SKM-1 treated with dmso at 0.1 percent for 144 hours (cell line): ENCODE results near the gene MICAL2.

Experiments
- DNase-seq: peaks from one replicate; lab custom pipeline; 2025; ENCODE audit not compliant: unreplicated experiment; lab: John Stamatoyannopoulos, UW

The MICAL2 gene

DNA sequence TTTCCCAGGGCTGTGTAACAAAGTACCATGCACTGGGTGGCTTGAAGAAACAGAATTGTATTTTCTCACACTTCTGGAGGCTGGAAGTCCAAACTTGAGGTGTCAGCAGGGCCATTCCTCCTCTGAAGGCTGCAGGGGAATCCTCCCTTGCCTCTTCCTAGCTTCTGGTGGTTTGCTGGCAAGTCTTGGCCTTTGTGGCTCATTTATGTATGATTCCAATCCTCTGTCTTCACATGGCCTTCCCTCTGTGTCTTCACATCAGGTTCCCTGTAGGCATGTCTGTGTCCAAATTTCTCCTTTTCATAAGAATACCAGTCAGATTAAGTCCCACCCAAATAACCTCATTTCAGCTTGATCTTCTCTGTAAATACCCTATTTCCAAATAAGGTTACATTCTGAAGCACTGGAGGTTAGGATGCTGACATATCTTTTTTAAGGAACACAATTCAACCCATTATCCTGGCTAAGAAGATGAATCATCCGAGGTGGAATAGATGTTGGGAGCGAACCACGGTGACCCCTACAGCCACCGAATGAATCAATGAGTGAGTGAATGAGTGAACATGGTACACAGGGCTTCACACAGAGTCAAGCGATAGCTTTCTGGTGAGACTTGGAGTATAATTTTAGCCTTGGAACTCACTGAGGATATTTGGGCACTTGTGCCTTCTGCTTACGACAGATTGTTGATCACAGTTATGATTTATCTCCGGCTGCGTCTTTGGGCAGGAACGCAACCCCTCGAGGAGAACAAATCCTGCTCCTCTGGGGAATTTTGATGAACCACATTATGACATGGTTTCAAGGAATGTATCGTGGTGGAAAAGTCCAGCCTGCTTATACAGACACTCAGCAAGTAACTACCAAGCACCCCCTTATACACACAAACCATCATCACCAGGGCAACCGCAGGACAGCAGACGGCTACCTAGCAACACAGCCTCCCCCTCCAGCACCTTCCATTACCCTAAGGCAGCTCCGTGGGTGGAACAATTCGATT lies 34.3 kb upstream of the MICAL2 start:
- no peak for DNase-seq

DNA sequence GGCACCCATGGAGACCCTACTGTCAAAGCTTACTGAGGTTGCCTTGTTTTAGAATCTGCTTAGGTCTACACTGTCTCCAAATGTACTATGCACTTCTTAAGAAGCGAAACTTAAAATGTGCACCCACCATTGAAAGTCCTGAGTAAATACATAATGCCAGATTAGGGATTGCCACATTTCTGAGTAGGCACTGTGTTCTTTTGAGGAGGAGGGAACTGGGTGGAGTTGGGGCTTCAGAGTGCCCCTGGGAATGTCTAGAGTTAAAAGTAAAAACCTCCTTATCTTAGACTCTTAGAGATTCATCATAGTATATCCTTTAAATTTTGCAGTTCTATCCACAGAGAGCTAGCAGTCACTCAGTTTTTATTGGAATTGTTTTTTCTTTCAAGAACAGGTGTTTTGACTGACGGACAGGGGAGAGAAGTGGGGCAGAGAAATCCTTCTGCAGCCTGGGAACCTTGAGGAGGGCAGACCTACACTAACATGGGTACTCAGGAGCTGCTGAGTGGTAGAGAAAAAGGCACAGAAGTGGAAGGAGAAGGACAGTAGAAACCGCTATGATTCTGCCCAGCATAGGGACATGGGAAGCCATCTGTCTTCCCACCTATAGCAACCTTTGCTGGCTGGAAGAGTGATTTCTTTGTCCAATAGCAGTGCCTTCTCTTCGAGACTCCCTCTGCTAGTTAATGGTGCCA lies 33.4 kb upstream of the MICAL2 start:
- no peak for DNase-seq

DNA sequence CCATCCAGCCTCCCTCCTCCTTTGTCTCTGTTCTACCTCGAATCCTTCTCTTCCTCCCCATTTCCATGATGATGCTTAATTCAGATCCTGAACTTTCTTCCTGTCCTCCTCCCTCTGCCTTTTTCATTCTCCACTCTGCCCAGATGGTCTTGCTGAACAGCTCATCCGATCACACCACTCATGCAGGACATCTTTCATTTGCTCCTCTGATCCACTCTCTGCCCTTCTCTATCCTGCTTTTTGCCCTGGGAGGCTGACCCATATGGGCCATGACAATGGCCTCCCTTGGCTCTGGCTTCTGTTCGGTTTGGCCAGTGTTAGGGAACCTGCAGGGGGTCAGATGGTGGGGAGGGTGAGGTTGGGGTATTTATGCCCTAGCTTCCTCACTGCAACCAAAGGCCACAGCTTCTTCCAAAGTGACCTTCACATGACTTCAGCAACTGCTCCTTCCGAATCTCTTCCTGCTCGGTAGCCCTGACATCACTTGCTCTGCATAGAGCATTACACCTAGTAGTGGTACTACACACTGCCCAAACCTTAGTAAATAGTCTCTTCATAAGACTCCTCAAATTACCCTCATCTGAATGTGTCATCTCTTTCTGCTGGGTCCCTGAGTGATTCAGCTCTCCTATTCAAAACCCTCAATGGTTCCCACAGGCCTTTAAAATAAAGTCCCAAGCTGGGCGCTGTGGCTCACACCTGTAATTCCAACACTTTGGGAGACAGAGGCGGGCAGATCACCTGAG lies 32.7 kb upstream of the MICAL2 start:
- no peak for DNase-seq

DNA sequence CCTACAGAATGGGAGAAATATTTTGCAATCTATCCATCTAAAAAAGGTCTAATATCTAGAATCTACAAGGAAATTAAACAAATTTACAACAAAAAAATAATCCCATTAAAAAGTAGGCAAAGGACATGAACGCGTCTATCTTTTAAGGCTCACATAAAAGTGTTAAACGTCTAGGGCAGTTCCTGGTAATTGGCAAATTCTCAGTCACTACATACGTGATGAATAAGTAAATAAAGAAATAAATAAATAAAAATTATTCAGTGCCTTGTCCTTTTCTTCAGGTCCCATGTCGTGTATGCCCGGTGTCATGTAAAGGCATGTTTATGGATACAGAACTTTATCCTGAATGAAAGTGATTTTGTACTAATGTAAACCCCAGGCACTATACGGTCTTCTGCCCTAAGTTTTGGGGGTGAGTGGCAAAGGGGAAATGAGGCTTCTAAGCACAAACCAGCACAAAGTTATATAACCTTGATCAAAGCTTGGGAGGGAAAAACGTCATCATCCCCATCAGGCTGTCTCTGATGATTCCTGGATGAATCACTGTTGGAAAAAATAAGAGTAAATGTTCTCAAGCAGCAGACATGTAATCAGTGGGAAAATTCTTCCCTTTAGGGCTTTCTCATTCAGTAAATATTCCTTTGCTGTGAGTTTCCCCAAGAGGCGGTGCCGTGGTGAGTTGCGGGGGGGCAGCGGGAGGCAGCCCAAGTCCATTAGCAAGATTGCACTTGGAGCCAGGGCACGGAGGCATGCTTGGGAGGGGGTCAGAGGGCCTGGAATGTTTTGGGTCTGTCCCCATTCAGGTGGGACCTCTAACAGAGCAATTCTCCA lies 30.4 kb upstream of the MICAL2 start:
- no peak for DNase-seq

DNA sequence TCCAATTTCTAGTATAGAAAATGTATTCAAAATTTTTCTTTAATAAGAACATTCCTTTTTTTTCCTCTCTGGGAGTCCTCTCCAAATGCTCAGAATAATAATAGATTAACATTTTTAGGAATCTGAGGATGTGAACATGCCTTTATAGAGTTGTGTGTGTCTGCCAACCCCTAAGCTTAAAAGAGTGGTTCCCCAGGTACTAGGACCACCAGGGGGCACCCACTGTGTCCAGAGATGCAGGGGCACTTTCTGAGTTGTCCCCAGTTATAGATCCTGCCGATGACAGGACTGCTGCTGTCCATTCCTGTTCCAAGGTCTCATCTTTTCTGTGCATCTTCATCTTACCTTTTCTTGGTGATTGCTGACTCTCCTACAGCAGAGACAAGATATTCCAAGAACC lies 27.0 kb upstream of the MICAL2 start:
- DNase-seq: no peak

DNA sequence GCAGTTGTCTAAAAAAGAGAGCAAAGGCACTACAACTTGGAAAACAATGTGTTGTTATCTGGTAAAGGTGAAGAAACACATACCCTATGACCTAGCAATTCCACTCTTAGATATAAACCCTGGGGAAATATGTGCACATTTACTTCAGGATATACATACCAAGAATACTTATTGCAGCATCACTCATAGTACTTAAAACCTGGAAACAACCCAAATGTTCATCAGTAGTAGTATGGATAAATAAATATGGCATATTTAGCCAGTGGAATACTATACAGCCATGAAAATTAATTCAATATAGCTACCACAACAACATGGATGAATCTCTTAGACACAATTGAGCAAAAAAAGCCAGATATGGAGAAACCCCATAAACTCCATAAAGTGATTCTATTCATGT lies 26.1 kb upstream of the MICAL2 start:
- DNase-seq: no peak

DNA sequence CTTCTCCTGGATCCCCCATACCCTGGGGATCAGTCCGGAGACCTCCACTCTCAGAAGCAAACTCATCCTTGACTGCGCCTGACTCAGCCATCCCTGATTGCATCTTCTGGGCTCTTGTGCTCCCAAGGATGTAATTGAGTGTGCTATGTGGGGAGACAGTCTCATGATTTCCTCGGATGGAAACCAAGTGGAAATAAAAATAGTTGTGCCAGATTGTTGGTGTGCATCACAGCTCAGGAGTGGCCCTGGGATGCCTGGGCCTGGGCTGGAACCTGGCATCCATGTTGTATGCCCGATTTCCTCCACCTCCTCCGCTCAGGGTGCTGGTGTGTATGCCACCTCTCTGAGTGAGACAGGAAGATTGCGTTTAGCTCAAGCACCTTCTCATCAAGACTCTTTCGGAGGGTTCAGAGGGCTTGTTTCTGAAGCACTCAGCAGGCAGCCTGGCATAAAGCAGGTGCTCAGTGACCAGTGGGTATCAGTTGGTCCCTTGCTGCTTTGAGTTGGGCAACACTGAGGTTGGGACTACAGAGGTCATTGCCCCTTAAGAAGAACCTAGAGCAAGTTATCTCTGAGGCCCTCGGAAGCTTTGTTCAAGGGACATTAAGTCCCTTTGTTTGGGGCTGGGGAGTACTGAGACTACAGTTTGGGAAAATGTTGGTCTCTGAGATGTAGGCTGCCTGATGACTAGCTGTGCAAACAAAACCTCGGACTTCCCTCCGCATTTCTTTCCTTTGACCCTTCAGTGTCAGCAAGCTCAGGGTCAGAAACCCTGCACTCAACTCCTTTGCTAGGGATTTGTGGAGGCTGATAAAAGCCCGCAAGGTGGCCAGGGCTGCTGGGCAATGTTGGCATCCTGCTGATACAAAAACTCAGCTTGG lies 24.8 kb upstream of the MICAL2 start:
- DNase-seq: no peak

DNA sequence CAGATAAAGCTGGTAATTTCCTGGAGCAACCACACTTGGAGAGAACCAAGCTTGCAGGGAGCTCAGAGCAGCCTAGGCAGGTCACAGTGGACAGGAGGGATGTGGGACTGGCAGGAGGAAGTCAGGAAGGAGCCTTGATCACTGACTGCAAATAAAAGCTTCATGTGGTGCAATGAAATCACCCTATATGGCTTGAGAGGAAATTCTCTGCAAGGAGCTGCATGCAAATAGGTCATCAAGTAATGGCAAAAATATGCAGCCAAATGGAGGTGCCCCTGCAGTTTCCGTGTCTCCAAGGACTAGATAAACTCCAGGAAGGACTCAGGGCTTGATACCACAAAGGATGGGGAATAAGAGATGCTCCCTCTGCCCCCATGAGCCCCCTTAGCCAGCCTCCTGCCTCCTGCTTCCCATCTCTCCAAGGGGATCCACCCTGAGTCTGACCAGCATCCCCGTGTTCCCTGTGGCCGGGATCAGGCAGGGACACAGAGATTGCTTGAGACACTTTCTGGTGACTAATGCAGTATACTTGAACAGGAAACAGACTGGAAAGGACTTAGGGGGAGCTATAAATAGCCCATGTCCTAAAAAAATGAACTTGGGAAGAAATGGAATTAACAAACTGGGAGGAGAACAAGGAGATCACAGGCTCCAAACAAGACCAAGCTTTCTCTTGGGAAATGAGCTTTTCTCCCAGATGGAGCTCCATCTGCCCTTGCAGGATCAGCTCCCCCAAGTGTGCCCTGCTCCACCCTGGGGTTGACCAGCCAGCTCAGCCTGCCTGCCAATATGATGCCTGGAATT lies 23.9 kb upstream of the MICAL2 start:
- DNase-seq: peak; percentile 20

DNA sequence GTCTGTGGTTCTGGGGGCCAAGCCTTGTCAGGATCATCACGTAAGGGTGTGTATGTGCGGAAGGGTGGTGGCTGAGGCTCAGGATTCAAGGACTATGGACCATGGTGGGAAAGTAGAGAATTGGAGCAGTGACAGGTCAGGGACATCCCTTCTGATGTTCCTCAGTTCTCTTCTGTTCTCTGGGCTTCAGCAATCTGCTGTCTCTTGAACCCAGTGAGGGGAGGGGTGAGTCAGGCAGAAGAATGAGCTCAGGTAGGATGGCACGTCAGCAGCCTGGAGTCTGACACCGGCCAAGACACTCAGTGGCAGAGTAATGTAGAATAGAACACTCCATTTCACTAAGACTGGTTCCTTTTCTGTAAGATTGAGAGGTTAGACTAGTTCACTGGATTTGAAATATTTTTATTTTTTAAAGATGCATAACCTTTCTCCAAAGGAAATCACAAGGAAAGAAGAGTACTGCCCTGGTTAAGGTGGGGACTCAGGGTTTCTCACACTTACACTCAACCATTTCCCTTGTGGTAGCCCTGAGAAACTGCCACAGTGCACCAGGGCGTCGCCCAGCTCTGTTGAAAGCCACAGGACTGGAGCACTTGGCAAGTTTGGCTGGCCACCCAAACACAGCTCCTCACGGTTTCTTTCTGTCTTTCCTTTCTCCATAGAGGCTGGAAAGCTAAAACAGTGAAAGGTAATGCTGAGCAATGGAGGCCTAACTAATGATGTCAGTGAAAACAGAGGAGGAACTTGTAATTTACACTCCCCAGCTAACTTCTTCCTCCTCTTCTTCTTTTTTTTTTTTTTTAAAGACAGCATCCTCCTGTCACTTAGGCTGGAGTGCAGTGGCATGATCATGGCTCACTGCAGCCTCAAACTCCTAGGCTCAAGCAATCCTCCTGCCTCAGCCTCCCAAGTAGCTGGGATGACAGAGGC lies 23.1 kb upstream of the MICAL2 start:
- DNase-seq: peak; percentile 36

DNA sequence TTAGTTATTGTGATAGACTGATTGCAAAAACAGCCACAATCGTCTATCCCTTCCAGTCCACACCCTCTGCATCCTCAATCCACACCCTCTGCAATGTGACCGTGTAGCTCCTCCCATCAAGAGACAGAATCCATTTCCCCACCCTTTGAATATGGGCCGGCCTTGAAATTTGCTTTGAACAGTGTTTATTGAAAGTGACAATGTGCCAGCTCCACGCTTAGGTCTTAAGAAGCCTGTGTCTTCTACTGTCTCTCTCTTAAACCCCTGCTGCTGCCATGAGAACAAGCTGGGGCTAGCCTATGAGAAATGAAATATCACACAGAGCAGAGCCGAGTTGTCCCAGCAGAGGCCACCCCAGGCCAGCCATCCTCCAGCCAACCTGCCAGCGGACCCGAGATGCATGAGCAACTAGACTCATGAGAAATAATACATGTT lies 22.3 kb upstream of the MICAL2 start:
- no peak for DNase-seq

DNA sequence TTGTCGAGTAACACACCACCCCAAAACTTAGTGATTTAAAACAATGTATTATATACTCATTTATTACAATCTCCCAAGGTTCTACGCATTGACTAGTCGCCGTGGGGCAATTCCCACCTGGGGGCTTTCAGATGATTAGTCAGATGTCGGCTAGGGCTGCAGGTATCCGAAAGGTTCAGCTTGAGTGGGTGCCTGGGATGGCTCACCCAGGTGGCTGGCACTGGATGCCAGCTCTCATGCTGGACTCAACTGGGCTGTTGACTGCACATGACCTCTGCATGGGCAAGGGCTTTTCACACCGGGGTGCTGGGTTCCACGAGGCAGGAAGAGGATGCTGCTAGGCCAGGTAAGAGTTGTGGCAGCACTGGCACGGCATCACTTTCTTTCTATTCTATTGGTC lies 21.9 kb upstream of the MICAL2 start:
- DNase-seq: no peak

DNA sequence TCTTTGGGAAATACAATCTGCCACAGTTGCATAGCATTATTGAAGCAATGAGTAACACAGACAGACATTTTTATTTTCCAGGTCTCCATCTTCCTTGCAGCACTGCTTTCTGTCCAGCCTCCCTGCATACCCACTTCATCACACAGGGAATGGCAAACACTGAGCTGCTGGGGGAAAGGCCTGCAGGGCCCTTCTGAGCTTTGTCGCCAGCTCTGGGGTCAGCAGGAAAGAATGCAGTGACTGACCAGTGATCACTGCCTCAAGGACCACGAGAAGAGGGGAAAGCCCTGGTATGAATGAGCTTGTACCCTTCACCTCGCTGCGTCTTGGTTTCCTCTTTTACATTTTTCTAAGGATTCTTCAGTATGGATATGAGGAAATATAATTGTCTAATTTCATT lies 21.3 kb upstream of the MICAL2 start:
- DNase-seq: no peak

DNA sequence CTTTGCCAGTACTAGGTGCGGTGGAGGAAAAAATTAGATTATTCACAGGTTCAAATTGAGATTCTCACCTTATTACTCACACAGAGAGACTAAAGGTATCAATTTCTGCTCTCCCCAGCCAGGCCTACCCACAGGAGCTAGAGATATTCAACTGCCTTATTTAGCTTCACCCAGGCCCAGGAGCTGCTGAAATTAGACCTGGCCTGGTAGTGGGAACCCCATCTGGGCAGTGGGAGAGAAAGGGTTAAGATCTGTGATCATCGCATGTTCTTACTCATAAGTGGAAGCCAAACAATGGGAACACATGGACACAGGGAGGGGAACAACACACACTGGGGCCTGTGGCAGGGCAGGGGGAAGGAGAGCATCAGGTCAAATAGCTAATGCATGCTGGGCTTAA lies 20.9 kb upstream of the MICAL2 start:
- no peak for DNase-seq

DNA sequence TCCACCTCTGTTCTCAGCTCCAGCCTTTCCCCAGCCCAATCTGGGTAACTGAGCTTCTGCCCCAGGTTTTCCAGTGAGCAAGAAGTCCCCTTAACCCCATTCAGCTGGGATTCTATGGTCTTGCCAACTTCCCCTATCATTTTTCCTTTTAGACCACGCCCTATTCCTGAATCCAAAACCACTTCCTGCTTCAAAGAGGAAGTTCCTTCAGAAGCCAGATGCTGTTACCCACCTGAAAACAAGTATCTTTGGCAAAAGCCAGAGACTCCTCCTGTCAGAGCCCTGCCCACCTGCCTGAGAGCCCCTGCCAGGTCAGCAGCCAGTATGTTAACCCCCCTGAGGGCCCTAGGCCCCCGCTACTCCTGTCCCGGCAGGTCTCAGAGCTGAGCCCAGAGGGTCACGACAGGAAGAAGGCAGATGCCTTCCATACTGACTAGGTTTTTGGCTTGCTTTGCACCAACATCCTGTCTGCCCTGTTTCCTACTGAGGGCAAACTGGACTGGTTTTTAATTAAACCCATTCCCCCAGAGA lies 20.3 kb upstream of the MICAL2 start:
- DNase-seq: peak; percentile 85

DNA sequence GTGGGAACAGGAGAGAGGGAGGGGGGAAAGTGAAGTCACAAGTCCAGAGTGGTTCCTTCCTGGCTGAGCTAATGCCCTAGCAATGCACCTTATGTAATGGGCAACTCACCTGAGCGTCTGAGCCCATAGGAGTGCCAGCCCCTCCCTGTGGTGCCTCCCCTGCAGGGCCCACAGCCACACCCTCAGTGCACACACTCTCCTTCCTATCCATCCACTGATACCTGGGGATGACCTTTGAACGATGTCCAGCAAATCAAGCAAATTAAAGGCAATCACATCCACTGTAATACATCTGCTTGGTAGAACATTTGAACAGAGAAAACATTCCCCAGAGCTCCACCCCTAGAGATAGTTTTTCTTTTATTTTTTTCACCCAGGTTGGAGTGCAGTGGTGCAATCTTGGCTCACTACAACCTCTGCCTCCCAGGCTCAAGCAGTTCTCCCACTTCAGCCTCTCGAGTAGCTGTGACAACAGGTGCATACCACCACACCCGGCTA lies 19.6 kb upstream of the MICAL2 start:
- DNase-seq: no peak

DNA sequence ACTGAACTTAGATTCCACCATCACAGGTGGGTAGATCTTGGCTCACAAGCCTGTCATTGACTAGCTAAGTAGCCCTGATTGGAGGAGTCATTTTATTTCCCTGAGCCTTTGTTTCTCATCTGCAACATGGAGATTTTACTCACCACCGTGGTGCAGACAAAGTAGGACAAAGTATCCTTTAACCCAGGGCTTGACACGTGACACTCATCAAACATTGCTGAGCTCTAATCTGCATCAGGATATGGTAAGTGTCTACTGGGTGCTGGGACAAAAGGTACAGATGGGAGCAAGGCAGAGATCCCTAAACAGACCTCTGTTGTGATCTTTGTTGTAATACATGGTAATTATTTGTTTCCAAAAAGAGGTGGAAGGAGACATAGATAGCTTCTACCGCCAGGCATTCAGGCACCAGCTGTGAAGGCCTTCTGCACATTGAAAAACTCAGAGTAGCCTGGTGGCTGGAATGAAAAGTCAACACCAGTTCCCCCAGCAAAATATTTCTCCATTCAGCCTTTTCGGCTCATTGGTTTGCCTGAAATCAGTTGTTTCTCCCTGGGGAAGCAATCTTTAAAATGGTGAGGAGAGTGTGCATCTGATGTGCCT lies 18.3 kb upstream of the MICAL2 start:
- no peak for DNase-seq

DNA sequence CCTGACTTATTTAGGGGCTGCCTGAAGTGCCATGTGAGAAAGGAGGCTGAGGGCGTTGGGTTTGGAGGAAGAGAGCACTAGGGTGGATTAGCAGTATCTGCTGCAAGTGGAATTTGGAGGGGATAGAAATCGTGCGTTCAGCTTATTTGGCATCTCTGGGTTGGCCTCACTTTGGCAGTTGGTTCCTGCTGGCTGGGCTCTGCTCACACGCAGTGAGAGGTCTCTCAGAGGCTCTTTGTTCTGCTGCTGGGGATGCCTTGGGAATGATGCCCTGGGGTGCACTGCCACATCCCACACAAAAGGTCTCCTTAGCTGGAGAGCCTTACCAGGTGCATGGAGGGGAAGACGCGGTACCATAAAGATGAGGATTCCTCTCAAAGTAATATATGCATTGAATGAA lies 17.7 kb upstream of the MICAL2 start:
- no peak for DNase-seq
